Stimulated activated CD4-positive, alpha-beta T cell treated with anti-CD3 and anti-CD28 coated beads, Interleukin-4, amount 100 ng/mL, for 4 hours (primary cell): ENCODE data around the gene ARMH1.

Source experiments
- DNase-seq, 2 experiments: peaks; one replicate each; pipeline ENCODE4 v3.0.0-alpha.2; 2020

ARMH1 gene

GRCh38 chr1:44674113-44675000, at the start of gene ARMH1, which contains the start of gene TMEM53:
Gene ARMH1 (plus strand): TSS chr1:44674714. CDS start chr1:44689698, 14,984 bp downstream.
Gene TMEM53 (minus strand): TSS chr1:44674481. CDS start chr1:44674391, 90 bp downstream.
- peak; percentile 93 to 95 for DNase-seq

GRCh38 chr1:44625348-44625747, 49.2 kb upstream of the ARMH1 start:
- no peak for DNase-seq

- no peak for DNase-seq
These were observed 45.4 kb upstream of the ARMH1 start for GRCh38 chr1:44628962-44629756.

GRCh38 chr1:44630116-44630515, 44.4 kb upstream of the ARMH1 start:
- no peak for DNase-seq

- no peak for DNase-seq
These were observed 43.2 kb upstream of the ARMH1 start for GRCh38 chr1:44631333-44631646.

- DNase-seq = peak; percentile 91 to 92
These were observed 42.6 kb upstream of the ARMH1 start for GRCh38 chr1:44631647-44632539.

GRCh38 chr1:44632598-44632997, 41.9 kb upstream of the ARMH1 start:
- DNase-seq = no peak

- no peak for DNase-seq
These were observed 39.8 kb upstream of the ARMH1 start for GRCh38 chr1:44634606-44635189.

- no peak for DNase-seq
These were observed 39.1 kb upstream of the ARMH1 start for GRCh38 chr1:44635439-44635838.

GRCh38 chr1:44636083-44636687, 38.3 kb upstream of the ARMH1 start:
- DNase-seq = no peak

GRCh38 chr1:44636688-44637598, 37.6 kb upstream of the ARMH1 start:
- DNase-seq = no peak

GRCh38 chr1:44637702-44638411, 36.7 kb upstream of the ARMH1 start:
- no peak for DNase-seq

- no peak for DNase-seq
These were observed 34.2 kb upstream of the ARMH1 start for GRCh38 chr1:44640200-44640853.

GRCh38 chr1:44641126-44642102, 33.1 kb upstream of the ARMH1 start:
- no peak for DNase-seq

- DNase-seq = no peak
These were observed 32.3 kb upstream of the ARMH1 start for GRCh38 chr1:44642255-44642654.

- DNase-seq = no peak
These were observed 31.6 kb upstream of the ARMH1 start for GRCh38 chr1:44642925-44643324.

- no peak for DNase-seq
These were observed 30.7 kb upstream of the ARMH1 start for GRCh38 chr1:44643721-44644334.

- DNase-seq = no peak
These were observed 29.7 kb upstream of the ARMH1 start for GRCh38 chr1:44644806-44645205.
